Measurements from ENCODE around the gene RGS12. TPM values are rescaled to one million over a fixed set of nuclear protein-coding genes. Genes with fewer than 3 reads are reported as not detected.

RGS12 gene
- total RNA-seq, 1 donor from 2014 or later: 102 TPM

GRCh38 chr4:3252831-3253641 lies 39.8 kb upstream of the RGS12 start:
- Mint-ChIP-seq H3K36me3 (ENCODE audit: insufficient read depth) (peaks cover 2% of the 10 kb centered on the region), H3K9me3 (ENCODE audit: low read depth) (no peaks in the 10 kb centered on the region), H3K27ac (no peak overlapping the region), H3K4me1 (ENCODE audit: low read depth) (peaks cover 3% of the 10 kb centered on the region), H3K27me3 (no peaks in the 10 kb centered on the region), H3K4me3 (ENCODE audit: low read depth) (no peak overlapping the region)
- TF ChIP-seq, protein P1, sequence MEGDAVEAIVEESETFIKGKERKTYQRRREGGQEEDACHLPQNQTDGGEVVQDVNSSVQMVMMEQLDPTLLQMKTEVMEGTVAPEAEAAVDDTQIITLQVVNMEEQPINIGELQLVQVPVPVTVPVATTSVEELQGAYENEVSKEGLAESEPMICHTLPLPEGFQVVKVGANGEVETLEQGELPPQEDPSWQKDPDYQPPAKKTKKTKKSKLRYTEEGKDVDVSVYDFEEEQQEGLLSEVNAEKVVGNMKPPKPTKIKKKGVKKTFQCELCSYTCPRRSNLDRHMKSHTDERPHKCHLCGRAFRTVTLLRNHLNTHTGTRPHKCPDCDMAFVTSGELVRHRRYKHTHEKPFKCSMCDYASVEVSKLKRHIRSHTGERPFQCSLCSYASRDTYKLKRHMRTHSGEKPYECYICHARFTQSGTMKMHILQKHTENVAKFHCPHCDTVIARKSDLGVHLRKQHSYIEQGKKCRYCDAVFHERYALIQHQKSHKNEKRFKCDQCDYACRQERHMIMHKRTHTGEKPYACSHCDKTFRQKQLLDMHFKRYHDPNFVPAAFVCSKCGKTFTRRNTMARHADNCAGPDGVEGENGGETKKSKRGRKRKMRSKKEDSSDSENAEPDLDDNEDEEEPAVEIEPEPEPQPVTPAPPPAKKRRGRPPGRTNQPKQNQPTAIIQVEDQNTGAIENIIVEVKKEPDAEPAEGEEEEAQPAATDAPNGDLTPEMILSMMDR (IDR thresholded peaks at IDR 0.05; ENCODE audit: unreplicated experiment): no peak
- DNase-seq (ENCODE audit: low spot score, unreplicated experiment): no peak

- Mint-ChIP-seq H3K4me1 (ENCODE audit: low read depth) (peaks cover 3% of the 10 kb centered on the region), H3K4me3 (ENCODE audit: low read depth) (no peak overlapping the region), H3K27me3 (no peaks in the 10 kb centered on the region), H3K36me3 (ENCODE audit: insufficient read depth) (peaks cover 2% of the 10 kb centered on the region), H3K27ac (no peak overlapping the region), H3K9me3 (ENCODE audit: low read depth) (no peaks in the 10 kb centered on the region)
- TF ChIP-seq, protein P1 (IDR thresholded peaks at IDR 0.05; ENCODE audit: unreplicated experiment): no peak
- no peak for DNase-seq (ENCODE audit: low spot score, unreplicated experiment)
Measured at GRCh38 chr4:3253808-3254207, 39.0 kb upstream of the RGS12 start.

GRCh38 chr4:3254302-3255131 lies 38.3 kb upstream of the RGS12 start:
- H3K9me3 Mint-ChIP-seq (ENCODE audit: low read depth): no peaks in the 10 kb centered on the region
- peaks cover 3% of the 10 kb centered on the region for H3K36me3 Mint-ChIP-seq (ENCODE audit: insufficient read depth)
- TF ChIP-seq, protein P1 (IDR thresholded peaks at IDR 0.05; ENCODE audit: unreplicated experiment): no peak
- peaks cover 3% of the 10 kb centered on the region for H3K4me1 Mint-ChIP-seq (ENCODE audit: low read depth)
- H3K27me3 Mint-ChIP-seq: no peaks in the 10 kb centered on the region
- no peak for DNase-seq (ENCODE audit: low spot score, unreplicated experiment)
- no peak overlapping the region for H3K4me3 Mint-ChIP-seq (ENCODE audit: low read depth)
- no peak overlapping the region for H3K27ac Mint-ChIP-seq

DNA sequence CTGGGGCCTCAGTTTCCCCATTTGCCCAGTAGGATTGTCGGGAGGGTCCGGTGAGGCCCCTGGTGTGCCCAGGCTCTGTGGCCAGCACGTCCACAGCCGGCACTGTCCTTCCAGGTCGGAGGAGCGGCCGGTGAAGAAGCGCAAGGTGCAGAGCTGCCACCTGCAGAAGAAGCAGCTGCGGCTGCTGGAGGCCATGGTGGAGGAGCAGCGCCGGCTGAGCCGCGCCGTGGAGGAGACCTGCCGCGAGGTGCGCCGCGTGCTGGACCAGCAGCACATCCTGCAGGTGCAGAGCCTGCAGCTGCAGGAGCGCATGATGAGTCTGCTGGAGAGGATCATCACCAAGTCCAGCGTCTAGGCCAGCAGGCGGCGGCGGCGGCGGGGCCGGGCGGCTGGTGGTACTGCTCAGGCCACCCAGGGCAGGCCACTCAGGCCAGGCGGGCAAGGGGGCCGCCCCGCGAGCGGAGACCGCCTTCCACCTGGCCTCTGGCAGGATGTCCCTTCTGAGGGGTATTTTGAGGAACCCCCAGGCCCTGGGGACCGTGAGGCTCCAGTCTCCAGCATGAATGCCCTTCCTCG lies 37.1 kb upstream of the RGS12 start:
- Mint-ChIP-seq H3K27ac (no peak overlapping the region), H3K4me3 (ENCODE audit: low read depth) (no peak overlapping the region), H3K36me3 (ENCODE audit: insufficient read depth) (peaks cover 4% of the 10 kb centered on the region), H3K4me1 (ENCODE audit: low read depth) (no peaks in the 10 kb centered on the region), H3K27me3 (no peaks in the 10 kb centered on the region), H3K9me3 (ENCODE audit: low read depth) (no peaks in the 10 kb centered on the region)
- TF ChIP-seq, protein P1 (IDR thresholded peaks at IDR 0.05; ENCODE audit: unreplicated experiment): no peak
- no peak for DNase-seq (ENCODE audit: low spot score, unreplicated experiment)

Data from progenitor cell of endocrine pancreas (in vitro differentiated cells).